ENCODE data around the gene THEMIS2. TPM values are rescaled to one million over a fixed set of nuclear protein-coding genes. Genes with fewer than 3 reads are reported as not detected.

Gene THEMIS2
- total and polyA plus RNA-seq, 7 donors: 1.5 to 6.1 (median 3.8) TPM

DNA sequence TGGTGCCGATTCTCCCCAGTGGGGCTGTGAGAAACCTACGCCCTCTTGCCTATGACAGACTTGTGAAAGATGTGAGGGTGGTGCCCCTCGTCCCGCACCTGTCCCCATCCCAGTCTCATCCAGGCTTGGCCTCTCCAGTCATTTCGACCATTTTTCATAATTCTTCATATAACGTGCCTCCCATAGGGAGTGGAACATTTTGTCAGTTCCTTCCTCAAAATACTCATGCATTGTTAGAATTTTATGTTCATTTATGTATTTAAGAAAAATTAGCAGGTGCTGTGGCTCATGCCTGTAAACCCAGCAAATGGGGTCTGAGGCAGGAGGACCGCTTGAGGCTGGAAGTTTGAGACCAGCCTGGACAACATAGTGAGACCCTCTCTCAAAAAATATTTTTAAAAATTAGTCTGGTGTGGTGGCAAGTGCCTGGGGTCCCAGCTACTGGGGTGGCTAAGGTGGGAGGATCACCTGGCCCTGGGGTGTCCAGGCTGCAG lies 42.8 kb downstream of the THEMIS2 start:
- intact Hi-C loops (cut with DNase I): loop anchor here in 1 of 2 donors (5.0 kb wide), 1 partner anchor 57 kb away; no protein-coding TSS in a partner anchor
- Histone ChIP-seq H3K4me1 (peaks cover 6% of the 10 kb centered on the region), H3K27ac (peak overlapping the region; percentile 87), H3K27me3 (ENCODE audit: insufficient read depth in 3 of 3, low read length in 2 of 3) (no peaks in the 10 kb centered on the region), H3K36me3 (ENCODE audit: insufficient read depth in 1 of 2, low read depth in 1 of 2) (peaks cover 0 to 30% of the 10 kb centered on the region in 2 donors), H3K4me3 (peak overlapping the region; percentile 79), H3K9me3 (peaks cover 6% of the 10 kb centered on the region)
- TF ChIP-seq, protein P1, sequence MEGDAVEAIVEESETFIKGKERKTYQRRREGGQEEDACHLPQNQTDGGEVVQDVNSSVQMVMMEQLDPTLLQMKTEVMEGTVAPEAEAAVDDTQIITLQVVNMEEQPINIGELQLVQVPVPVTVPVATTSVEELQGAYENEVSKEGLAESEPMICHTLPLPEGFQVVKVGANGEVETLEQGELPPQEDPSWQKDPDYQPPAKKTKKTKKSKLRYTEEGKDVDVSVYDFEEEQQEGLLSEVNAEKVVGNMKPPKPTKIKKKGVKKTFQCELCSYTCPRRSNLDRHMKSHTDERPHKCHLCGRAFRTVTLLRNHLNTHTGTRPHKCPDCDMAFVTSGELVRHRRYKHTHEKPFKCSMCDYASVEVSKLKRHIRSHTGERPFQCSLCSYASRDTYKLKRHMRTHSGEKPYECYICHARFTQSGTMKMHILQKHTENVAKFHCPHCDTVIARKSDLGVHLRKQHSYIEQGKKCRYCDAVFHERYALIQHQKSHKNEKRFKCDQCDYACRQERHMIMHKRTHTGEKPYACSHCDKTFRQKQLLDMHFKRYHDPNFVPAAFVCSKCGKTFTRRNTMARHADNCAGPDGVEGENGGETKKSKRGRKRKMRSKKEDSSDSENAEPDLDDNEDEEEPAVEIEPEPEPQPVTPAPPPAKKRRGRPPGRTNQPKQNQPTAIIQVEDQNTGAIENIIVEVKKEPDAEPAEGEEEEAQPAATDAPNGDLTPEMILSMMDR (IDR thresholded peaks at IDR 0.05): no peak
- WGBS, 3 donors: 56 to 66% (median 60%) methylated on average over 7 of the region's 7 CpGs
- ATAC-seq: no peak
- DNase-seq: no peak

DNA sequence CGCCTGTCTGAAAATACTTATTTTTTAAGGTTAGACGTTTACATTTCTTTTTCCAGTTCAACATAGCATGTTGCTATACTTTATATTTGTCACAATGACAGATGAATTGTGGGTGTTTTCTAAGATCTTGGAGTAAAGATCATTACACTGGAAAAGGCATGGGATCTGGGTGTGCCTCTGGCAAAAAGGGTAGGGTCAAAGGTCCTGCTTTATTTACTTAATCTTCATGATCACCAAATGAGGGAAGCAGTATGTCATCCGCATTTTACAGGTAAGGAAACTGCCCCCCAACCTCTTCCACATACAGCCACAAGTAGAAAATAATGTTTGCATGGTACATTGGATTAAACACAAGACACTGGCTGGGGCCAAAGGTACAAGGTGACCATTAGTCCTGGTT lies 49.9 kb downstream of the THEMIS2 start:
- WGBS, 3 donors: 82 to 88% (median 87%) methylated on average over 3 of the region's 3 CpGs
- TF ChIP-seq, protein P1 (IDR thresholded peaks at IDR 0.05): no peak

DNA sequence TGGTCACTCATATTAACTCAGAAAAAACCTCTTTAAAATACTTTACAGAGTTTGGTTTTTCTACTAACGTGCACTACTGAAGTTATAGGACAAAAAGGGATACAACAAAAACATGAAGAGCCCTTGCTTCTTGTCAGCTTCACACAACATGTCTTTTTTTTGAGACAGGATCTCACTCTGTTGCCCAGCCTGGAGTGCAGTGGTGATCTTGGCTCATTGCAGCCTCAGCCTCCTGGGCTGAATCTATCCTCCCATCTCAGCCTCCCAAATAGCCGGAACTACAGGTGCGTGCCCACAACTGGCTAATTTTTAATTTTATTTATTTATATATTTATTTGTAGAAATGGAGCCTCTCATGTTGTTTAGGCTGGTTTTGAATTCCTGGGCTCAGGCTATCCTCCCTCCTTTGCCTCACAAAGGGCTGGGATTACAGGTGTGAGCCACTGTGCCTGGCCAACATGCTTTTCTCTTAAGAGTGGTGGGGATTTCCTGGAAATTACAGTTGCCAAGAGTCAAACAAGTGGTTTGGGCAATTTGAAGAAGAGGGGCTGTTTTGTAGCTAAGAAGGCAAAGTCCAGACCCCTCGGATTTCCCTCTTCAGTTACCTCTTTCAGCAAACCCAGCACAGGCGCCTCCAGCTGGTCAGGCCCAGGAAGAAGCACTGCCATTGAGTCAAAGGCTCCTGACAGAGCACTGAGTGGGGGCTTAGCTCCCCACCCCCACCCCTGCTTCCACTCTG lies 56.0 kb downstream of the THEMIS2 start:
- Histone ChIP-seq H3K4me1 (no peaks in the 10 kb centered on the region), H3K4me3 (no peak overlapping the region), H3K36me3 (ENCODE audit: insufficient read depth in 1 of 2, low read depth in 1 of 2) (no peaks in the 10 kb centered on the region), H3K9me3 (no peaks in the 10 kb centered on the region), H3K27me3 (ENCODE audit: insufficient read depth in 3 of 3, low read length in 2 of 3) (peaks cover 0 to 2% (median 0%) of the 10 kb centered on the region in 3 donors), H3K27ac (no peak overlapping the region)
- ATAC-seq: no peak
- intact Hi-C loops (cut with DNase I): no loop called here
- TF ChIP-seq, protein P1 (IDR thresholded peaks at IDR 0.05): no peak
- 68 to 88% (median 71%) methylated on average over 5 of the region's 5 CpGs for WGBS, 3 donors
- DNase-seq: no peak

More for the DNA sequence above, 49.9 kb downstream of the THEMIS2 start:
- DNase-seq (no peak), ATAC-seq (no peak)
- no peaks in the 10 kb centered on the region for H3K4me1 ChIP-seq
- intact Hi-C loops (cut with DNase I): no loop called here
- H3K27ac ChIP-seq: no peak overlapping the region
- no peaks in the 10 kb centered on the region for H3K27me3 ChIP-seq (ENCODE audit: insufficient read depth in 3 of 3, low read length in 2 of 3)
- H3K4me3 ChIP-seq: no peak overlapping the region
- H3K36me3 ChIP-seq (ENCODE audit: insufficient read depth in 1 of 2, low read depth in 1 of 2): no peaks in the 10 kb centered on the region
- H3K9me3 ChIP-seq: no peaks in the 10 kb centered on the region

DNA sequence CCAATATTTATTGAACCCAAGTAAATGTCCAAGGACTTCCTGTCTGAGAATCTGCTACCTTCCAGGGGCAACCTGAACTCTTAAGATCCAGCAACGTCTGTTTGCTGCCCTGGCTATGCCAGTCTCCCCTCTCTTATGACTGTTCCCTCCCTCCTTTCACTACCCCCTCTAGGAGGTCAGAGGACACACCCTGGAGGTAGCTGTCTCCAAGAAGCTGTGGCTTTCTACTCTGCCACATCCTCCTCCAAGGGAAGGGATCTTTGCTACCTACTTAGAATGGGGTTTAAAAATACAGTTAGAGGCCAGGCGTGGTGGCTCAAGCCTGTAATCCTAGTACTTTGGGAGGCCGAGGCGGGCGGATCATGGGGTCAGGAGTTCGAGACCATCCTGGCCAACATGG lies 58.8 kb downstream of the THEMIS2 start:
- H3K9me3 ChIP-seq: no peaks in the 10 kb centered on the region
- H3K27me3 ChIP-seq (ENCODE audit: insufficient read depth in 3 of 3, low read length in 2 of 3): peaks cover 0 to 16% (median 2%) of the 10 kb centered on the region in 3 donors
- H3K36me3 ChIP-seq (ENCODE audit: insufficient read depth in 1 of 2, low read depth in 1 of 2): no peaks in the 10 kb centered on the region
- no peak for DNase-seq
- no peaks in the 10 kb centered on the region for H3K4me1 ChIP-seq
- intact Hi-C loops (cut with DNase I): no loop called here
- H3K4me3 ChIP-seq: no peak overlapping the region
- no peak overlapping the region for H3K27ac ChIP-seq
- TF ChIP-seq, protein P1 (IDR thresholded peaks at IDR 0.05): no peak
- 80 to 93% (median 87%) methylated on average over 6 of the region's 6 CpGs for WGBS, 3 donors
- no peak for ATAC-seq

Data from psoas muscle (tissue), 8 donors.